ENCODE data around the gene ASB15.

The ASB15 gene

DNA sequence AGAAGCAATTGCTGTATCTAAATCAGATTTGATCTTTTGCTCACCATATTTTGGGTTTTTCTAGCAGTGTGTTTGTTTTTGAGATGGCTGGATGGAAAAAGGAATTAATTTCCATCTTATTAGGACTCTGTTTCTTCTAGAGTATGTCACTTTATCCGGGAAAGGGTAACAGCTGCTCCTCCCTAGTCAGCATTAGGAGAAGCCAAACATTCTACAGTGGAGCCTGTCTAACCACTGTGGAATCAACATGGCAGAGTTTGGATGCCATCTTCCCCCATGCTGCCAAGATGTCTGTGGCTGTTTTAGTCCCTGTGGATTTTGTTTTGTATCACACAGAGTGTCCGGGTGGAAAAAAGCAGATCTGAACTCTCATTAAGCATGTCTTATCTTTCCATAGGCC is 38.0 kb downstream of the ASB15 start:
- no peak for DNase-seq

DNA sequence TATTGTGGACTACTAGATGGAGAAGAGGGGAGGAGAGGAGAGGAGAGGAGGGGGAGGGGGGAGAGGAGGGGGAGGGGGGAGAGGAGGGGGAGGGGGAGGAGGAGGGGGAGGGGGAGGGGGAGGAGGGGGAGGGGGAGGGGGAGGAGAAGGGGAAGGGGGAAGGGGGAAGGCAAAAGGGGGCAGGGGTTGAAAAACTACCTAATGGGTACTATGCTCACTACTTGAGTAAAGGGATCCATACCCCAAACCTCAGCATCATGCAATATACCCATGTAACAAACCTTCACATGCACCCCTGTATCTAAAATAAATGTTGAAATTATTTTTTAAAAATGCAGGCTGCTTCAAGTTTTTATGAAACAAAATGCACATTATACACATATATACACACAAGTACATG is 39.0 kb downstream of the ASB15 start:
- no peak for DNase-seq

DNA sequence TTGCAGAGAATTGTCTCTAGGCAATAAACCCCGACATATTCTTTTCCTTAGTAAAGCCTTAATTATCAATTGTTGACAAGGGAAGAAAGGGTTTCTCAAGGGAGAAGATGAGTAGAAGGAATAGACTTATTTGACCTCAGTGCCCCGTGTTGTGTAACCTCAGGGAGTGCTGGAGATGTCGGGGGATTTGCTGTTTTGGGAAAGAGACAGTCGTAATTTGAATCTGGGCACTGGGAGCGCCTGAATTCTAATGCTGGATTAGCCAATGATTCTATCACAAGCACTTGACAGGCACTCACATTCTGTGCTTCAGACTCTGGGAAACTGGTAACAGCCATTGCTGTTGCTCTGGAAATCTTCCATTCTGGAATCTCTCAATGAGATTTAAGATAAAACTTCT is 40.3 kb downstream of the ASB15 start:
- DNase-seq: no peak

DNA sequence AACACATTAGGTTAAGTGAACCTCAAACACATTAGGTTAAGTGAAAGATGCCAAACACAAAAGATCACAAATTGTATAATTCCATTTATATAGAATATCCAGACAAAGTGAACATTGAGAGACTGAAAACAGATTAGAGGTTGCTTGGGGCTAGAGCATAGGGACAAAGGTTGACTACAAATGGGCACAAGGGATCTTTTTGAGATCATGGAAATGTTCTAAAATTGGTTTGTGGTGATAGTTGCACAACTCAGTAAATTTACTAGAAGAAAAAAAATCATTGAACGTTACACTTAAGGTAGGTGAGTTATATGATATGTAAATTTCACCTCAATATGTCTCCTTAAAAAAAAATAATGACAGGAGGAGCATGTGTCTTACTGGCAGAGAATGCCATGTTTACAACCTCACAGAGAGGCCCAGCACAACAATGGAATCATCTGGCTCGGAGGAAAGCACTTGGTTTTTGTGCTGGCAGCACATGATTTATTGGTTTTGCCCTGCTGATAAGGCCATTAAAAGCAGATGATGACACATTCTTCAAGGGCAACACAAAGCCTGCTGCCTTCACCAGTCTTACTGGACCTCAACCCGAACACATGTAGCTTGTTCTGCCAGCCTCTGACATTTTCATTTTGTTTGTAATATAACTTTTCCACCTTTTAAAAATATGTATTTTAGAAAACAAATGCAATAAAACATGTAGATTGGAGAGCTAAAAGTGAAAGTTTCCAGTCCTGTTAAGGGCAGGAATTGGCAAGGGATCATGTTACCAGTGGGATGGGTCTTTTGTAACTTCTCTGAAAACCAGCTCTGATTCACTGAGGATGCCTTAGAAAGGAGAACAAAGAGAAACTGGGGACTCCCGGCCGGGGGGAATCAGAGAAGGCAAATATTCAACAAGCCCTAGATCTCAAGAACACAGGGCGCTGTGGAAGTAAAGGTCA is 42.1 kb downstream of the ASB15 start:
- DNase-seq: no peak

DNA sequence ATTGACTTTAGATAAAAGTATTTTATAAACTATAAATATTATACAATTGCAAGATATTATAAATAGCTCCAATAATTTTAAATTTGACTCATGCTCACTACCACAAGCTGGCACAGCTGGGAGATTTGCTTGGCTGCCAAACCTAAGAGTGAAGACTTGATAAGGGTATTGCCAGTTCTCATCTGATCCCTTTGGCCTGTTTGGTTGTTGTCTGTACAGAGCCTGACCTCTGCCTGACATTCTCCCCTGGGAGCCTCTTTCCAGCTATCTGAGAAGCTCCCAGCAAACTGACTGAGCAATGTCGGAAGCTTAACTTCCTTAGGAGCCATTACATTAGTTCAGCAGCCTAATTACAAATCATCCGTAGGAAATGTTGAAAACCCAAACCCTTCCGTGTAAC is 43.9 kb downstream of the ASB15 start:
- DNase-seq: no peak

DNA sequence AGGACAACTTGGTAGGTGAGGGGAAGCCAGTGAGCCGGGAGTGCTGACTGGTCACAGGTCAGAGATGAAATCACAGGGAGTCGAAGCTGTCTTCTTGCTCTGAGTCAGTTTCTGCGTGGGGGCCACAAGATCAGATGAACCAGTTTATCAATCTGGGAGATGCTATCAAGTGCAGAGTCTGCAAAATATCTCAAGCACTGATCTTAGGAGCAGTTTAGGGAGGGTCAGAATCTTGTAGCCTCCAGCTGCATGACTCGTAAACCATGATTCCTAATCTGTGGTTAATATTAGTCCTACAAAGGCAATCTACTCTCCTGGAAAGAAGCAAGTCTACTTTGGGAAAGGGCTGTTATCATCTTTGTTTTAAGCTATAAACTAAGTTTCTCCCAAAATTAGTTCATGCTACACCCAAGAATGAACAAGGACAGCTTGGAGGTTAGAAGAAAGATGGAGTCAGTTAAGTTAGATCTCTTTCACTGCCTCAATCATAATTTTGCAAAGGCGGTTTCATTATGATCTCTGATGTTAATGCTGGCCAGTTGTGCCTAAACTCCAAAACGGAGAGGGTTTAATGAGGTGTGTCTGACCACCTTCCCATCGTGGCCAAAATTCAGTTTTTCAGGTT is 45.6 kb downstream of the ASB15 start:
- DNase-seq: no peak

DNA sequence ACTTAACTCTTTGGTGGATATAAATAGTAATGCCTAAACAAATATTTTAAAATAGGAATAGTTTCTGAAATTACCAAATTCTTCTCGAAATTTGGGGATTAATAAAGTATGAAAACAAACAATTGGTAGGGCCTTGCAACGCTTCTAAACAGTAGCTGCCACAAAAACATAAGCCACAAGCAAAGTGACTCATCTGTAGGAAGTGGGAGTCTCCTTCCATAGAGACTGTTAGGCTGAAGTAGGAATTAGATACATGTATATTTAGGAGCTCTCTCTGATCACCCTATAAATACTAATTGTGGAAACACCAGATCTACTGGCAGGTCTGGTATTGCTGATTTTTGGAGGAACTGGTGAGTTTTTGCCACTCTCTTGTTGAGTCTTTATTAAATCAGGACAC is 48.3 kb downstream of the ASB15 start:
- DNase-seq: no peak

DNA sequence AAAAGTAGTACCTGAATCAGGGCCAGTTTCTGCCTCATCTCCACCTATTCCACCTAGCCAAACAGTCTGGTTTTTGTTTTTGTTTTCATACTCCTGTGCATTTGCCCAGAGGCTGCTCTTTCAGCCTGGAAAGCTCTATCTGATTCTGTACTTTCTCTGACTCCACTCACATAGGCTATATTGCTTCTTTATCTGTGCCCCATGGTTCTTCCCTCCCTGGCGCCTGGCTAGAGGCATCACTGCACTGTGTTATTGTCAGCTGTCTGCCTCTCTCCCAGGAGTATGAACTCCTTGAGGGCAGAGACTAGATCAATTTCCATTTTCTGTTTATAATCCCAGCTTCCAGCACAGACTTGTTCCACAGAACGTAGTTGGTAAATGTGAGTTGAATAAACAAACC is 49.0 kb downstream of the ASB15 start:
- DNase-seq: no peak

DNA sequence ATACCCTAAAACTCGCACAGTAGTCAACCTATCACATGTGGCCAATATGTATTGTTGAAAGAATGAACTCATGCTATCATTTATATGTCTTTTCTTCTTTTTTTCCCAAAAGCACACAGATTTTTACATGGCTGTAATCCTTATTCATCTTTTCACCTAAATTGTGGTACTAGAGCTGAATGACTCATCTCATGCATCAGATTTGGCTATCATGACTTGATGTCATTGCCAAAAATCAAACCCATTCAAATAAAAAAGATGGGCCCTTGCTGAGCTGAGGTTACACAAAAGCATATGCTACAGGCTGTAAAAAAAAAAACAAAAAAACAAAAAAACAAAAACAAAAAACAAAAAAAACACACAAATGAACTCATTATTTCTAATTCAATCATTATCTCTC is 50.8 kb downstream of the ASB15 start:
- DNase-seq: no peak

DNA sequence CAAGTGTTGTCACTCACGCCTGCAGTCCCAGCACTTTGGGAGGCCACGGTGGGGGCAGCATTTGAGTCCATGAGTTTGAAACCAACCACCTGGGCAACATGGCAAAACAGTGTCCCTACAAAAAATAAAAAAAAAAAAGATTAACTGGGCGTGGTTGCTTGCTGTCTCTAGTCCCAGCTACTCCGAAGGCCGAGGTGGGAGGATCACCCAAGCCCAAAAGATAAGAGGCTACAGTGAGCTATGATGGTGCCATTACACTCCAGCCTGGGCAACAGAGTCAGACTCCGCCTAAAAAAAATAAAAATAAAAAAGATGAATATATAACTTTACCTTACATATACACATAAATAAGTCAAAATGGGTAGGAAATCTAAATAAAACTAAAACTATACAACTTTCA is 51.5 kb downstream of the ASB15 start:
- no peak for DNase-seq

DNA sequence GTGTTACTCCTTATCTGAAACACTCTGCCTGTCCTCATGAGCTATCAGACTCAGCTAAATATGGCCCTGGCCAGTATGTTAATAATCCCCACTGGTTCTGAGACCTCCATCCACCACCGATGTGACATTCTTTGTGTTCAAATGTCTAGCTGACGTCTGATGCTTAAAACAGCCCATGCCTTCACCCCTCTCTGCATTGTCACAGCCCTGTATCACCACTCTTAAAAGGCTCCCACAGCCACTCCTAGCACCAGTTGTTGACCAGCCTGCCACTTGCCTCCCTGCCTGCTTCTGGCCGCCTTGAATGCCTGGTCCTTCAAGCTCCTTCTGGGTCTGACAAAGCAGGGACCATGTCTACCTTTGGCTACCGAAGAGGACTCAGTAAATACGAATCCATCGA is 54.0 kb downstream of the ASB15 start, which contains the start of gene LMOD2:
LMOD2 (plus strand) TSS at position 253 of the 400 bp plus-strand sequence; CDS start at position 351, 98 bp downstream.
- no peak for DNase-seq

DNA sequence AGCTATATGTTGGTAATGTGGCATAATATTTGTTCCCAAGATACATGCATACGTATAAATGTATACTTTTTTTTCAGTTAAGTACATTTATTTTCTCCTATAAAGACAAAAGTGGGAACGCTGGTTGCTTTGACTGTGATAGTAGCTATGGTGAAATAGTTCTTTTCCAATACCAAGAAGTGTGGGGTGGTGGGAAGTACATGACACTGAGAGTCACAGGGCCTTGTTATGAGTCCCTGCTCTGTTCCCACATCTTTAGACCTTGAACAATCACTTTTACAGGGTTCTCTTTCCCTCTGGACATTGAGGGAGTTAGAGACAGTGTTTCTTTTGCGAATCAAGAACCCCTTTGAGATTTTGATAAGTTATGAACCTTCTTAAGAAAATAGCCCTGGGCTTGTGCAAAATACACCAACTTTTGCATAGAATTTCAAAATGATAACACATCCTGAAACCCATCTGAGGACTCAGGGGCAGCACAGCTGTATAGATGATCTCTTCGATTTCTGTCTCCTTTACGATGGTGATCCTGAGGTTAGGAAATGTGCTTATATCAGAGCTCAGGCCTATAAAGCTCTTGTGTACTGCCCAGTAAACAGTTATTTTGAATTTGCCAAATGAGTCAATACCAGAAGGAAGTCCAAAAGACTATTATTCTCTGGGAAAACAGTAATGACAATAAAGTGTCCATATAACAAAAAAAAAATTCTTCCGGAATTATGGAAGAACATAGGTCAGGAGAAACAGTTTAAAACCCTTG is 55.1 kb downstream of the ASB15 start:
- DNase-seq: no peak

DNA sequence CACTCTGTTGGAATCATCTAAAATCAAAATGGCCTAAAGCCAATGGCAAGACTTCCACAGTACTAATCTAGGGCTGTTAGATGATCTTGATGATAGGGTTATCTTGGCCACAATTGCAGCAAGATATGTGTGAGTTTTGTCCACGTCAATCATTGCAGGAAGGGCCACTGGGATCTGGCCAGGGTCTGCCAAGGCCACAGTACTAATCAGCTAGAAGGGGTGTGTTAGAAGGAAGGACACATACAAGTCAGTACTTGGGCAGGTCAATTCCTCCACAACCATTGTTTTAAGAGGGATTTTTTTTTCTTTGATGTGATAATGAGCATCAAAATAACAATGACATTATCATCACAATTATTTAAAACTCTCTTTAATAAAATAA is 55.7 kb downstream of the ASB15 start:
- DNase-seq: no peak

DNA sequence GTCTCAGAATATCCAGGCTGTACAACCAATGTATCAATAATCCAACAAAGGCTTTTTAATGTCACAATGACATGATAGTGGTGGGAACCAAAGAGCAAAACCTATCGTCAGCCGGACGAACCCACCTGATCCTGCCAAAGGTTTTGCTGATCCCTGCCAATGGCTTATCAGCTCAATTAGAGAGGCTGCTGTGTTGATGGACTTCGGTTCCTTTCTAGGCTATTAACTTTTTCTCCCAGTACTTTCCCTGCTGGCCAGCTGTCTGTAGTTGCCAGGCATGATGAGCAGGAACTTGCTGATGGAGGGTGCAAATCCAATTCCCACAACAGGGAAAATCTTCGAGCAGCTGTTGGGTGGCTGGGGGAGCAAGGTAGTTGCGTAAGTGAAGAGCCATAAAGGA is 56.4 kb downstream of the ASB15 start:
- no peak for DNase-seq

DNA sequence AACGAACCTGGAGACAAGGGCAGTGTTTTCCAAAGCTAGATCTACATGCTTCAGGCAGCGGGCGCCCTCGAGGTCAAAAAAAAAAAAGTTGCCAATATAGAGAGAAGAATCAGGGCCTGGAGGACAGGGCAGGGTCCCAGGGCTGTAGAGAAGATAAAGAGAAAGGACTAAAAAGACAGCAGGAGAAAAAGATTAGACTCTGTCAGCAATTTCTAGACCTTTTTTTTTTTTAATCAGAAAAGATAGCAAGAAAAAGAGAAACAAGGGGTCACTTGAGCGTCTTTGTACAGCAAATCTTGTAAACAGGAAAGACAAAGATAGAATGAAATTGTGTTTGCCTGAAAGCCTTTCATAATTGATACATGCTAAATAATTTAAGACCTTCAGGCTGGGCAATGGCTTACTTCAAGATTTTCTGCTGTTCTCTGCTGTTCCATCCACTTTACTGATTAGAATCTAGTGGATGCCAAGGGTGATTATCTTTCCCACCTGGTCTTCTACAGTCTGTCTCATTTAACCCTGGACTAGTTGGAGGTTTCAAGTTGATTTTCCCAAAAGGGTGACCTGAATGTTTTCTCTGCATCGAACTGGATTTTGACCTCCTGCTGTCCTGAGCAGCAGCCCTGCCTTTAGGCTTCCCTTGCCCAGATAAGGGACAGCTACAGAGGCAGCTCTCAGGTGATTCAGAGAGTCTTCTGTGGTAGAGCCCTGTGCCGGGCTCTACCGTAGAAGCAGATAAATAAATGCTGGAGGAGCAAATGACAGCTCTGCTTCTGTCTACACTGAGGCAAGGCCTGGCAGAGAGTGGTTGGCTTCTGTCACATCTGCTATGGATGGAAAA is 59.1 kb downstream of the ASB15 start:
- DNase-seq: no peak

DNA sequence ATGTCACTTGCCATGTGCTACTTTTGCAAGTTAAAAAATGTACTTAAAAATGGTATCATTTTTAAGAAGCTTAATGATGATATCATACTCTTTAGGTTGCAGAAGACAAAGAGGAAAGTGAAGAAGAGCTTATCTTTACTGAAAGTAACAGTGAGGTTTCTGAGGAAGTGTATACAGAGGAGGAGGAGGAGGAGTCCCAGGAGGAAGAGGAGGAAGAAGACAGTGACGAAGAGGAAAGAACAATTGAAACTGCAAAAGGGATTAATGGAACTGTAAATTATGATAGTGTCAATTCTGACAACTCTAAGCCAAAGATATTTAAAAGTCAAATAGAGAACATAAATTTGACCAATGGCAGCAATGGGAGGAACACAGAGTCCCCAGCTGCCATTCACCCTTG is 60.1 kb downstream of the ASB15 start:
- DNase-seq: no peak

DNA sequence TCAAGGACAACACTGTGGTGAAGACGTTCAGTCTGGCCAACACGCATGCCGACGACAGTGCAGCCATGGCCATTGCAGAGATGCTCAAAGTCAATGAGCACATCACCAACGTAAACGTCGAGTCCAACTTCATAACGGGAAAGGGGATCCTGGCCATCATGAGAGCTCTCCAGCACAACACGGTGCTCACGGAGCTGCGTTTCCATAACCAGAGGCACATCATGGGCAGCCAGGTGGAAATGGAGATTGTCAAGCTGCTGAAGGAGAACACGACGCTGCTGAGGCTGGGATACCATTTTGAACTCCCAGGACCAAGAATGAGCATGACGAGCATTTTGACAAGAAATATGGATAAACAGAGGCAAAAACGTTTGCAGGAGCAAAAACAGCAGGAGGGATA is 60.7 kb downstream of the ASB15 start:
- DNase-seq: no peak

DNA sequence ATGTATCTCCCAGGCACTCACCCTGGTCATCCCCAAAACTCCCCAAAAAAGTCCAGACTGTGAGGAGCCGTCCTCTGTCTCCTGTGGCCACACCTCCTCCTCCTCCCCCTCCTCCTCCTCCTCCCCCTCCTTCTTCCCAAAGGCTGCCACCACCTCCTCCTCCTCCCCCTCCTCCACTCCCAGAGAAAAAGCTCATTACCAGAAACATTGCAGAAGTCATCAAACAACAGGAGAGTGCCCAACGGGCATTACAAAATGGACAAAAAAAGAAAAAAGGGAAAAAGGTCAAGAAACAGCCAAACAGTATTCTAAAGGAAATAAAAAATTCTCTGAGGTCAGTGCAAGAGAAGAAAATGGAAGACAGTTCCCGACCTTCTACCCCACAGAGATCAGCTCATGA is 61.1 kb downstream of the ASB15 start:
- no peak for DNase-seq

DNA sequence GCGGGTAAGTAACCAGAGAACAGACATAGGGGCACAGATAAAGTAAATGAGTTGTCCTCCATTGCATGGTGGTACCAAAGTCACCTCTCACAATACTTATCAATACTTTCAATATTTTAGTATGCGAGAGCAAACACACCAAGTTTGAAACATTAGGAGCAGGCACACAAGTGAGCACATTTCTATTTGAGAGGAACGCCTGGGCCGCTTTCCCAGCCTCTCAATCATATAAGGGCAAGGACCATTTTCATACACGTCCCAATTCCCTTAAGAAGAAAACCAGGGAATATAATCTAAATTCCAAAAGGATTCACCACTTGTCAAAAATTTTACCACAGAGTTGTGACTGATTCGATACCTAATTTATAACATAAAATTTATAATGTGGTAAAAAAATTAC is 61.6 kb downstream of the ASB15 start:
- no peak for DNase-seq

DNA sequence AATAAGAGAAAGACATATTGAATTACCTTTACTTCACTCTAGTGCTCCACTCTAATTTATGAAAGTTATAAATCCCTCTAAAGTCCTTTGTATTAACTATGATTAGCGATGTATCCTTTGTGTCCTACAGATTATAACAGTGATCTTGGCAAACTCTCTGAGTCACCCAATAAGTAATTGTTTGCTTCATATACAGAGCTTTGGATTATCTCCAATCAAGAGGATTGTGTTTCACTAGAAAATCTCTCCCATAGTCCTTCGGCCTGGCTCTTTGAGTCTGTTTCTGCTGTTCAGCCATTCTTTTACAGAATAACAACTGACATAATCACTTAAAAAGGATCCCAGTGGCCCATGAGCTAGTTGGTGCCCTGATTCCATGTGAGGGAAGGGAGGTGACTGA is 63.5 kb downstream of the ASB15 start:
- no peak for DNase-seq

DNA sequence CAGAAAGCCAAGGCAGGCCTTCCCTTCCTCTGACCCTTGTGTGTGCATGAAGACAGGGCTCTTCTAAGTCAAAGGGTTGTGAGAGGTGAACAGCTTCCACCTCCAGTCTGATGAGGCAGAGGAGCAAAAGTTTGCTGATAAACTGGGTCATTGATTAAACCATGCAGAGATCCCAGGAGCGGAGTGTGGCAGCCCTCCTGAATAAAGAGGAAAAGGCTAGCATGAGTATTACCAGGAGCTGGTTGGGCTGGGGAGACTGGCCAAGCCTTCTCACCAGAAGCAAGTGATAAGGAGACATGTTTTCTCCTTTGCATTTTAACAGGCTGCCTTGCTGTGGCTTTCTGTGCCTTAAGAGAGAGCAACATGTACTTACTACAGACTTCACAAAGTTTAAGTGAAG is 64.3 kb downstream of the ASB15 start:
- no peak for DNase-seq

DNA sequence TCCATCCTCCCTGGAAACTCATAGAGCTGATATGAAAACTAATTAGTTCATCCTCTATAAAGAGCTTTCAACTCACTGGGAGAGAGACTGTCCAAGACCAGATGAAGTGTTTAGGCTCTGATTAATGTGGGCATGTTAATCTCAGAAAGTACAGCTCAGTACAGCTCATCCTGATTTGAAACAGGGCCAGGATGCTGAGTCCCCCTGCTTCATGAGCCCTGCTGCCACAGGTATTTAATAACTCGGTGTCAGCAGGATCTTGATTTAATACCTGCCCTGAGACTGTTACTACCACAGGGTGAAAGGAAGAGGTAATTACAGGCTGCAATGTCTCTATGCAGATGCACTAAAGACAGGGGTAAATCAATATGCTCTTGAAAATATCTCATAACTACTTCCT is 64.9 kb downstream of the ASB15 start:
- no peak for DNase-seq

DNA sequence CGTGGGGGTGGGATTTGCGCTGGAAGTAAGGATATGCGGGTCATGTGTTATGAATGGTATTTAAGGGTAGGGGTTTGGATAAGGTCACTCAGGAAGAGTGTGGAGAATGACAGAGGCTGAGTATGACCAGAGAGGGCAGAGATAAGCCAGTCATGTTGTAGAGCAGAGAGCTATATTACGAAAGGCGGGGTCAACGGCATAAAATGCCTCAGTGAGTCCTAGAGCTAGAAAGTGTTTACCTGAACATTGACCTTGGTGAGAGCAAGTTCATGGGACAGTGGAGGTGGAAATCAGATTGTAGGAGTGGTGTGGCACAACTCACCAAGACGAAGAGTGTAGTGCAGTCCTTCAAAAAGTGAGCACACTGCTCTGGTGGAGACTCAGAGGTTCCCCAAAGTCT is 67.9 kb downstream of the ASB15 start:
- DNase-seq: no peak
